H1 (cell line): Measurements from ENCODE around the gene TBC1D23. TPM values are rescaled to one million over a fixed set of nuclear protein-coding genes. Genes with fewer than 3 reads are reported as not detected.

Experiments used
- CTCF ChIA-PET: fragments of 300-600 bp; sonication (Branson Sonifier 250); formaldehyde crosslinking; loops from one replicate; lab custom pipeline; 2021; ENCODE audit not compliant: partially characterized antibody; lab: Charles Lee
- POLR2A ChIA-PET: fragments of 300-600 bp; sonication (Branson Sonifier 250); formaldehyde crosslinking; loops from one replicate; lab custom pipeline; 2021; ENCODE audit warnings: inconsistent platforms; ENCODE audit not compliant: partially characterized antibody; lab: Charles Lee
- DNase-seq, 2 experiments: peaks; one replicate each; pipeline versions ENCODE4 v3.0.0 to v3.0.0-alpha.2; 2010 to 2022; ENCODE audit warnings: low spot score in 2 of 2, low read depth in 1 of 2, mixed read lengths in 1 of 2
- FAIRE-seq: peaks from 2 replicates; lab custom pipeline; 2011; peaks lifted over from hg19 to GRCh38; lab: Jason Lieb, UNC
- H2AFZ ChIP-seq: 2 replicates; pipeline ENCODE4 v1.8.1; 2012; ENCODE audit warnings: low read length, inconsistent platforms
- H2AK5ac ChIP-seq: 2 replicates; pipeline ENCODE4 v1.6.1; 2013; ENCODE audit warnings: low read depth, low read length
- H2BK120ac ChIP-seq: replicated peaks from 2 replicates; pipeline ENCODE3; 2013; ENCODE audit warnings: low read depth, low read length, inconsistent platforms
- H2BK12ac ChIP-seq: 2 replicates; pipeline ENCODE4 v1.6.1; 2013; ENCODE audit warnings: low read depth, low read length
- H2BK15ac ChIP-seq: 2 replicates; pipeline ENCODE4 v1.6.1; 2013; ENCODE audit warnings: low read length
- H2BK20ac ChIP-seq: 2 replicates; pipeline ENCODE4 v1.6.1; 2013; ENCODE audit warnings: low read length
- H2BK5ac ChIP-seq: 2 replicates; pipeline ENCODE4 v1.6.1; 2013; ENCODE audit warnings: low read depth, low read length
- H3K14ac ChIP-seq: 2 replicates; pipeline ENCODE4 v1.6.1; 2013; ENCODE audit warnings: inconsistent platforms; ENCODE audit not compliant: insufficient read length
- H3K18ac ChIP-seq: 2 replicates; pipeline ENCODE4 v1.6.1; 2013; ENCODE audit warnings: low read length; ENCODE audit errors: extremely low read depth
- H3K23ac ChIP-seq: 2 replicates; pipeline ENCODE4 v1.6.1; 2013; ENCODE audit warnings: inconsistent platforms; ENCODE audit not compliant: insufficient read length
- H3K23me2 ChIP-seq: 2 replicates; pipeline ENCODE4 v1.6.1; 2013; ENCODE audit warnings: low read depth, low read length
- H3K27ac ChIP-seq: 2 replicates; pipeline ENCODE4 v1.6.1; 2011; ENCODE audit warnings: low read depth, low read length, inconsistent platforms
- H3K27me3 ChIP-seq, 4 experiments: replicated peaks in 1 of 4; 1 replicate in 1 of 4; 2 replicates in 3 of 4; pipeline versions ENCODE4 v1.6.1 to v1.8.1; 2011 to 2013; ENCODE audit warnings: low read length in 3 of 4, mild to moderate bottlenecking in 3 of 4, inconsistent platforms in 2 of 4, mixed read lengths in 2 of 4, moderate library complexity in 1 of 4; ENCODE audit not compliant: control insufficient read depth in 3 of 4, insufficient read depth in 3 of 4; ENCODE audit errors: extremely low read depth in 1 of 4
- H3K36me3 ChIP-seq, 4 experiments: 2 replicates each; pipeline versions ENCODE4 v1.6.1 to v1.8.1; 2011 to 2013; ENCODE audit warnings: mild to moderate bottlenecking in 4 of 4, low read length in 3 of 4, moderate library complexity in 2 of 4, control low read depth in 1 of 4, inconsistent platforms in 1 of 4; ENCODE audit not compliant: insufficient read depth in 4 of 4, control insufficient read depth in 2 of 4
- H3K4ac ChIP-seq: replicated peaks from 2 replicates; pipeline ENCODE3; 2013; ENCODE audit warnings: low read length, low read depth, mixed read lengths, inconsistent platforms; ENCODE audit not compliant: insufficient read length
- H3K4me1 ChIP-seq, 4 experiments: replicated peaks in 1 of 4; 1 replicate in 1 of 4; 2 replicates in 3 of 4; pipeline versions ENCODE4 v1.6.1 to v1.8.1; 2011 to 2013; ENCODE audit warnings: low read length in 3 of 4, inconsistent platforms in 2 of 4, mixed read lengths in 1 of 4; ENCODE audit not compliant: insufficient read depth in 4 of 4, control insufficient read depth in 3 of 4
- H3K4me2 ChIP-seq, 2 experiments: 2 replicates each; pipeline versions ENCODE4 v1.6.1 to v1.8.1; 2011 to 2013; ENCODE audit warnings: low read depth in 2 of 2, low read length in 2 of 2, control low read depth in 1 of 2, inconsistent platforms in 1 of 2, mild to moderate bottlenecking in 1 of 2; ENCODE audit not compliant: insufficient read depth in 1 of 2
- H3K4me3 ChIP-seq, 4 experiments: fragments of 200-600, 300-600 bp in 1 of 4; sonication (generic), shearing (Covaris generic), sonication (Bioruptor Twin) in 1 of 4; 2 replicates each; pipeline versions ENCODE4 v1.5.1 to v1.8.1; 2011 to 2016; ENCODE audit warnings: low read length in 4 of 4, low read depth in 3 of 4, control low read depth in 2 of 4, inconsistent platforms in 2 of 4, mild to moderate bottlenecking in 2 of 4, mixed read lengths in 1 of 4, moderate library complexity in 1 of 4; ENCODE audit not compliant: insufficient read depth in 2 of 4; ENCODE audit errors: extremely low read depth in 1 of 4
- H3K56ac ChIP-seq: replicated peaks from 2 replicates; pipeline ENCODE3; 2013; ENCODE audit warnings: low read depth, mild to moderate bottlenecking, mixed read lengths, low read length, inconsistent platforms; ENCODE audit not compliant: insufficient read length
- H3K79me1 ChIP-seq: 2 replicates; pipeline ENCODE4 v1.6.1; 2013; ENCODE audit warnings: low read depth, low read length, control low read depth
- H3K79me2 ChIP-seq, 2 experiments: 2 replicates each; pipeline versions ENCODE4 v1.6.1 to v1.8.1; 2012 to 2013; ENCODE audit warnings: low read length in 2 of 2, mild to moderate bottlenecking in 2 of 2, inconsistent platforms in 1 of 2; ENCODE audit not compliant: insufficient read depth in 2 of 2, control insufficient read depth in 1 of 2
- H3K9ac ChIP-seq, 4 experiments: replicated peaks in 1 of 4; 1 replicate in 1 of 4; 2 replicates in 3 of 4; pipeline versions ENCODE4 v1.6.1 to v1.8.1; 2011 to 2013; ENCODE audit warnings: low read depth in 3 of 4, low read length in 3 of 4, control low read depth in 2 of 4, mild to moderate bottlenecking in 2 of 4, moderate library complexity in 2 of 4, inconsistent platforms in 1 of 4; ENCODE audit errors: extremely low read depth in 1 of 4
- H3K9me3 ChIP-seq, 2 experiments: 2 replicates each; pipeline versions ENCODE4 v1.6.1 to v1.8.1; 2012 to 2013; ENCODE audit warnings: mild to moderate bottlenecking in 2 of 2, moderate library complexity in 2 of 2, control low read depth in 1 of 2, inconsistent platforms in 1 of 2, low read depth in 1 of 2, low read length in 1 of 2, mixed read lengths in 1 of 2; ENCODE audit not compliant: insufficient read depth in 2 of 2
- H4K20me1 ChIP-seq, 2 experiments: replicated peaks in 1 of 2; 2 replicates each; pipeline versions ENCODE3 to v1.8.1; 2011 to 2013; ENCODE audit warnings: inconsistent platforms in 2 of 2, low read length in 2 of 2, mild to moderate bottlenecking in 1 of 2; ENCODE audit not compliant: insufficient read depth in 2 of 2, control insufficient read depth in 1 of 2
- H4K5ac ChIP-seq: 2 replicates; pipeline ENCODE4 v1.6.1; 2013; ENCODE audit warnings: low read length, low read depth, mixed read lengths, inconsistent platforms; ENCODE audit not compliant: insufficient read length
- H4K8ac ChIP-seq: 2 replicates; pipeline ENCODE4 v1.8.0; 2013; ENCODE audit warnings: mild to moderate bottlenecking, moderate library complexity, low read length, inconsistent platforms; ENCODE audit not compliant: insufficient read depth; ENCODE audit errors: extremely low read depth
- H4K91ac ChIP-seq: replicated peaks from 2 replicates; pipeline ENCODE3; 2013; ENCODE audit warnings: low read length, mixed read lengths, inconsistent platforms; ENCODE audit not compliant: insufficient read length
- CEBPB ChIP-seq: IDR thresholded peaks from 2 replicates; pipeline ENCODE4 v1.6.1; 2012; ENCODE audit warnings: low read depth, low read length
- CHD1 ChIP-seq: IDR thresholded peaks from 2 replicates; pipeline ENCODE4 v1.6.1; 2012; ENCODE audit warnings: low read depth, low read length, improper control_type of control experiment
- EP300 ChIP-seq, 2 experiments: IDR thresholded peaks; 1 replicate in 1 of 2; 2 replicates in 1 of 2; pipeline ENCODE4 v1.6.1; 2011 to 2012; ENCODE audit warnings: low read depth in 2 of 2, low read length in 2 of 2, mild to moderate bottlenecking in 2 of 2, borderline replicate concordance in 1 of 2, inconsistent platforms in 1 of 2, moderate library complexity in 1 of 2
- KDM1A ChIP-seq: fragments of 200-600, 300-600 bp; sonication (generic); IDR thresholded peaks from 2 replicates; pipeline ENCODE4 v1.7.1; 2016; ENCODE audit warnings: mild to moderate bottlenecking, low read length, borderline replicate concordance
- KDM5A ChIP-seq: fragments of 200-600 bp; IDR thresholded peaks from 2 replicates; pipeline ENCODE4 v1.7.1; 2012; ENCODE audit warnings: mild to moderate bottlenecking, low read length, inconsistent platforms, mixed read lengths
- NRF1 ChIP-seq: IDR thresholded peaks from 2 replicates; pipeline ENCODE4 v1.6.1; 2011; ENCODE audit warnings: mild to moderate bottlenecking, low read depth, low read length, improper control_type of control experiment
- RXRA ChIP-seq: IDR thresholded peaks from 2 replicates; pipeline ENCODE4 v1.6.1; 2011; ENCODE audit warnings: low read depth, mild to moderate bottlenecking, low read length, moderate library complexity; ENCODE audit not compliant: insufficient read depth
- SUZ12 ChIP-seq: fragments of 200-600 bp; sonication (generic); IDR thresholded peaks from 2 replicates; pipeline ENCODE4 v1.6.1; 2012; ENCODE audit warnings: mild to moderate bottlenecking, inconsistent platforms, low read length, moderate library complexity, mixed read lengths
- WGBS, 2 experiments: shearing (Covaris generic) in 1 of 2; methylation state at CpG; one replicate each; pipeline versions ENCODE4 v1.1.6 to v1.1.7; 2013 to 2015; ENCODE audit warnings: low lambda C conversion rate in 2 of 2, mixed read lengths in 2 of 2, inconsistent platforms in 1 of 2, low coverage in 1 of 2, missing lambda C conversion rate in 1 of 2; ENCODE audit not compliant: insufficient replicate concordance in 2 of 2, insufficient coverage in 1 of 2, insufficient read length in 1 of 2; ENCODE audit errors: extremely low coverage in 1 of 2, missing lambda C conversion rate in 1 of 2; 5-methylcytosine and 5-hydroxymethylcytosine counted together
- polyA plus RNA-seq, 7 experiments: library from polyadenylated mRNA; depleted of rRNA in 3 of 7; stranded (reverse) in 5 of 7; unstranded in 2 of 7; fragments of >200 nt in 5 of 7; fragments of 200-250 nt in 2 of 7; gene quantifications; 1 replicate in 5 of 7; 2 replicates in 1 of 7; 4 replicates in 1 of 7; pipeline versions ENCODE4 v1.2.1 to v1.2.3, GENCODE V29; 2011 to 2013; ENCODE audit warnings: missing spikeins in 2 of 7, mixed read lengths in 2 of 7
- total RNA-seq: library from RNA; stranded (reverse); fragmentation: NEBNext Ultra II Directional; extraction: Animal tissue kit (Norgen Biotek cat#: 25700); gene quantifications from 2 replicates; pipeline ENCODE4 v1.2.1, GENCODE V29; 2021

The TBC1D23 gene
- total and polyA plus RNA-seq, 2 of the 8 experiments (the other 6 are each of a cell fraction or from before 2014, with no cell fraction given) = 6.4 to 29.3 TPM

DNA sequence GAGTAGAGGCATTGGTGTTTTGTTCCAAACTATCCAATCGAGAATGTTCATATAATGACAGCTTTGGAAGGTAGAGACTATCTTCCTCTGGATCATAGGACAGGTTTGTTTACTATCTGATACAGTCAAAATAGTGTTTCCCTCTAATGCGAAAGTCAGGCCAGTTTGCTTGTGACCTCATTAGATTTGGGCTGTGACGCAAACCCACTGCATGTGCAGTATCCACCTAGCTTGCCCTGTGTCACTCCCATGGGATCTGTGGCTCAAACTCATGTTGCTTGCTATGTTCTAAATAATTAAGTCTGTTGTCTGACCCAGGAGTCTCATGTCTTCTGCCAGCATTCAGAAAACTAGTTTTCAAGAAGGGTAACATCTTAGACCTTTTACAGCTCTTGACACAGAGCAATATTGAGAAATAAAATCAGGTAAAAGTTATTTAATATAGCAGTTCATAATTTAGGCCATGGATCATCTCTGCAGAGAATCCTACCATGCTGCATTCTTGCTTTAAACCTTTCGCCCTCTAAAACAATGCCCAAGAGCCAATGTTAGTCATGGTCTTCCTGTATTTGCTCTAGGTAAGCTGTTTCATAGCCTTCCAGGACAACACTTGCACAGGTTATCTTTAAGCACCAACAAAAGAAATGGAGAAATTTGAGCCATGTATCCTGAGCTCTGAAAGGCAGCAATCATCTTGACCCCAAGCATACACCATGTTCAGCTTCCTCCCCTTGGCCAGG lies 100.1 kb downstream of the TBC1D23 start:
- Histone ChIP-seq H4K20me1 (no peaks in the 10 kb centered on the region), H3K4me2 (no peak overlapping the region), H2AK5ac (no peak overlapping the region), H3K18ac (no peak overlapping the region), H3K23me2 (no peaks in the 10 kb centered on the region), H2BK15ac (no peak overlapping the region), H3K27ac (no peak overlapping the region), H3K9me3 (no peaks in the 10 kb centered on the region; a peak in 1 of 4 replicates), H3K14ac (no peak overlapping the region), H3K4ac (no peak overlapping the region), H4K5ac (no peak overlapping the region), H3K36me3 (peaks cover 0 to 31% (median 16%) of the 10 kb centered on the region in 4 experiments; a peak in 4 of 8 replicates), H2BK12ac (no peak overlapping the region), H3K79me1 (no peaks in the 10 kb centered on the region), H4K91ac (no peak overlapping the region), H3K27me3 (no peaks in the 10 kb centered on the region), H2BK120ac (no peak overlapping the region), H2AFZ (no peak overlapping the region), H3K79me2 (no peaks in the 10 kb centered on the region), H3K9ac (no peak overlapping the region), H2BK20ac (no peak overlapping the region), H3K4me3 (no peak overlapping the region), H3K56ac (no peak overlapping the region), H2BK5ac (no peak overlapping the region), H4K8ac (no peak overlapping the region), H3K23ac (no peak overlapping the region), H3K4me1 (no peaks in the 10 kb centered on the region)
- DNase-seq = no peak
- POLR2A ChIA-PET = interaction anchor here (0.8 to 2.2 kb wide), 6 partner anchors 9 to 41 kb away, joined by 3 to 8 read pairs (median 4); partner anchors contain the start of genes LNP1 and TOMM70
- 95% methylated on average over 4 of the region's 4 CpGs; no CpG with 5 or more reads in 1 of the 2 experiments for WGBS, 2 experiments
- TF ChIP-seq KDM1A (no peak), CEBPB (no peak), SUZ12 (no peak), NRF1 (no peak), RXRA (no peak), CHD1 (no peak), EP300 (IDR thresholded peaks at IDR 0.05; ENCODE audit: borderline replicate concordance in 1 of 2, low read depth in 2 of 2, low read length in 2 of 2) (no peak), KDM5A (no peak)
- CTCF ChIA-PET = interaction anchor here (0.9 to 1.9 kb wide), 3 partner anchors 21 to 230 kb away, joined by 3 to 5 read pairs (median 3); no protein-coding TSS in a partner anchor
- no peak for FAIRE-seq
